ENCODE data around the gene RGPD3. TPM values are rescaled to one million over a fixed set of nuclear protein-coding genes. Genes with fewer than 3 reads are reported as not detected.
"Not testable (repeated sequence)": the region's sequence is repeated elsewhere in the genome, so short reads cannot be mapped to it uniquely, and the experiment has no call there.

Gene RGPD3
- total and polyA plus RNA-seq, 9 of the 15 experiments (the other 6 are each of a cell fraction or from before 2014, with no cell fraction given), result 0.01 to 0.03 TPM; not detected in 7

GRCh38 chr2:106470658-106471057, 2.4 kb upstream of the RGPD3 start:
- peak in 1 of 3 experiments; percentile 20; a peak in 1 of 6 replicates for TF ChIP-seq CTCF (IDR thresholded peaks at IDR 0.05 in 2 of 3, conservative IDR thresholded peaks at IDR 0.05 in 1 of 3; ENCODE audit: insufficient read depth in 2 of 3, low read depth in 1 of 3, low read length in 3 of 3)
- TF ChIP-seq SMC3 (conservative IDR thresholded peaks at IDR 0.05; ENCODE audit: insufficient read depth, low read depth, low read length), result 0 out of 2 replicates have a peak, but pooled peaks have one; percentile 4
- ATAC-seq, result peak; percentile 85
- H3K27ac ChIP-seq (ENCODE audit: extremely low read depth, low read depth, low read length); BruUV-seq (replicated peaks); H4K20me1 ChIP-seq (replicated peaks; ENCODE audit: control insufficient read depth, insufficient read depth, low read length); H3K9me1 ChIP-seq (ENCODE audit: control insufficient read depth, insufficient read depth, low read length); H3K9ac ChIP-seq (ENCODE audit: insufficient read depth in 1 of 2, low read depth in 2 of 2, low read length in 2 of 2); H3K36me3 ChIP-seq (ENCODE audit: control insufficient read depth, insufficient read depth, low read length); DNase-seq (ENCODE audit: extremely low read depth in 1 of 4, low spot score in 3 of 4); H3K79me2 ChIP-seq (ENCODE audit: control insufficient read depth, insufficient read depth, low read length); H2AFZ ChIP-seq (ENCODE audit: low read depth, low read length); intact Hi-C loops (cut with micrococcal nuclease); CTCF ChIA-PET (ENCODE audit: low intra/inter-chr PET ratio); H3K27me3 ChIP-seq (ENCODE audit: control insufficient read depth in 2 of 2, insufficient read depth in 2 of 2, low read length in 2 of 2); FAIRE-seq; POLR2A ChIA-PET; H3K9me3 ChIP-seq (replicated peaks; ENCODE audit: control insufficient read depth, insufficient read depth, low read depth, low read length); H3K4me1 ChIP-seq (replicated peaks in 1 of 2; ENCODE audit: control insufficient read depth in 2 of 2, insufficient read depth in 2 of 2, low read length in 2 of 2); in situ Hi-C loops (cut with MboI); H3K4me3 ChIP-seq; H3K4me2 ChIP-seq (ENCODE audit: insufficient read depth, low read length): not testable (repeated sequence)
- WGBS (ENCODE audit: insufficient coverage, low coverage, missing lambda C conversion rate), result 0% methylated on average over 2 of the region's 4 CpGs

DNA sequence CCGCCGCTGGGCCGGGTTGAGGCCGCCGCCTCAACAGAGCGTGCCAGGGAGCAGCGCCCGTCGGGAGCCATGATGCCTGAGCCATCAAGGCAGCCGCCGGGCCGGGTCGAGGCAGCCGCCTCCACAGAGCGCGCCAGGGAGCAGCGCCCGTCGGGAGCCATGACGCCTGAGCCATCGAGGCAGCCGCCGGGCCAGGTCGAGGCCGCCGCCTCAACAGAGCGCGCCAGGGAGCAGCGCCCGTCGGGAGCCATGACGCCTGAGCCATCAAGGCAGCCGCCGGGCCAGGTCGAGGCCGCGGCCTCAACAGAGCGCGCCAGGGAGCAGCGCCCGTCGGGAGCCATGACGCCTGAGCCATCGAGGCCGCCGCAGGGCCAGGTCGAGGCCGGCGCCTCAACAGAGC, 697 bp downstream of the RGPD3 start:
- BruUV-seq (replicated peaks); FAIRE-seq; H3K4me3 ChIP-seq; ATAC-seq; CTCF ChIA-PET (ENCODE audit: low intra/inter-chr PET ratio); H2AFZ ChIP-seq (ENCODE audit: low read depth, low read length); DNase-seq (ENCODE audit: extremely low read depth in 1 of 4, low spot score in 3 of 4); in situ Hi-C loops (cut with MboI); H3K27me3 ChIP-seq (ENCODE audit: control insufficient read depth in 2 of 2, insufficient read depth in 2 of 2, low read length in 2 of 2); H3K36me3 ChIP-seq (ENCODE audit: control insufficient read depth, insufficient read depth, low read length); H4K20me1 ChIP-seq (replicated peaks; ENCODE audit: control insufficient read depth, insufficient read depth, low read length); H3K9ac ChIP-seq (ENCODE audit: insufficient read depth in 1 of 2, low read depth in 2 of 2, low read length in 2 of 2); H3K4me1 ChIP-seq (replicated peaks in 1 of 2; ENCODE audit: control insufficient read depth in 2 of 2, insufficient read depth in 2 of 2, low read length in 2 of 2); H3K4me2 ChIP-seq (ENCODE audit: insufficient read depth, low read length); POLR2A ChIA-PET; intact Hi-C loops (cut with micrococcal nuclease); H3K9me3 ChIP-seq (replicated peaks; ENCODE audit: control insufficient read depth, insufficient read depth, low read depth, low read length); H3K9me1 ChIP-seq (ENCODE audit: control insufficient read depth, insufficient read depth, low read length); H3K79me2 ChIP-seq (ENCODE audit: control insufficient read depth, insufficient read depth, low read length); H3K27ac ChIP-seq (ENCODE audit: extremely low read depth, low read depth, low read length): not testable (repeated sequence)
- WGBS (ENCODE audit: insufficient coverage, low coverage, missing lambda C conversion rate), result 53% methylated on average over 21 of the region's 49 CpGs

DNA sequence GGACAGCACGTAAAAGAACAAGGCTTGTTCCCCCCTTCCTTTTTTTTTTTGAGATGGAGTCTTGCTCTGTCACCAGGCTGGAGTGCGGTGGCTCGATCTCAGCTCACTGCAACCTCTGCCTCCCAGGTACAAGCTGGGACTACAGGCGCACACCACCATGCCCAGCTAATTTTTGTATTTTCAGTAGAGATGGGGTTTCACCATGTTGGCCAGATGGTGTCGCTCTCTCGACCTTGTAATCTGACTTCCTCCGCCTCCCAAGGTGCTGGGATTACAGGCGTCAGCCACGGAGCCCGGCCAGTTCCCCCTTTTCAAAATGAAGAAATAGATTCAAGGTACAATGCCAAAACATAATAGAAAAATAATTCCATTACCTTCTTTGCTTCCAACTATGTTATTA, 6.3 kb downstream of the RGPD3 start:
- H4K20me1 ChIP-seq (replicated peaks; ENCODE audit: control insufficient read depth, insufficient read depth, low read length); H3K79me2 ChIP-seq (ENCODE audit: control insufficient read depth, insufficient read depth, low read length); H3K36me3 ChIP-seq (ENCODE audit: control insufficient read depth, insufficient read depth, low read length); H2AFZ ChIP-seq (ENCODE audit: low read depth, low read length); H3K4me3 ChIP-seq; H3K4me2 ChIP-seq (ENCODE audit: insufficient read depth, low read length); H3K9me3 ChIP-seq (replicated peaks; ENCODE audit: control insufficient read depth, insufficient read depth, low read depth, low read length); H3K27ac ChIP-seq (ENCODE audit: extremely low read depth, low read depth, low read length); CTCF ChIA-PET (ENCODE audit: low intra/inter-chr PET ratio); BruUV-seq (replicated peaks); H3K4me1 ChIP-seq (replicated peaks in 1 of 2; ENCODE audit: control insufficient read depth in 2 of 2, insufficient read depth in 2 of 2, low read length in 2 of 2); in situ Hi-C loops (cut with MboI); H3K9me1 ChIP-seq (ENCODE audit: control insufficient read depth, insufficient read depth, low read length); POLR2A ChIA-PET; DNase-seq (ENCODE audit: extremely low read depth in 1 of 4, low spot score in 3 of 4); H3K27me3 ChIP-seq (ENCODE audit: control insufficient read depth in 2 of 2, insufficient read depth in 2 of 2, low read length in 2 of 2); intact Hi-C loops (cut with micrococcal nuclease); FAIRE-seq; H3K9ac ChIP-seq (ENCODE audit: insufficient read depth in 1 of 2, low read depth in 2 of 2, low read length in 2 of 2): not testable (repeated sequence)
- WGBS (ENCODE audit: insufficient coverage, low coverage, missing lambda C conversion rate), result 0% methylated on average over 4 of the region's 10 CpGs
- peak; percentile 48; the same call in 1 of the 3 replicates for ATAC-seq
